Inflammatory macrophage treated with lipopolysaccharide for 1 hour (primary cell): ENCODE results near the gene ATG14.
"Not testable (repeated sequence)": the region's sequence is repeated elsewhere in the genome, so short reads cannot be mapped to it uniquely, and the experiment has no call there.

Experiments
- DNase-seq, 2 donors: peaks; one replicate each; pipeline ENCODE4 v3.0.0-alpha.2; 2020 to 2022

Gene ATG14

DNA sequence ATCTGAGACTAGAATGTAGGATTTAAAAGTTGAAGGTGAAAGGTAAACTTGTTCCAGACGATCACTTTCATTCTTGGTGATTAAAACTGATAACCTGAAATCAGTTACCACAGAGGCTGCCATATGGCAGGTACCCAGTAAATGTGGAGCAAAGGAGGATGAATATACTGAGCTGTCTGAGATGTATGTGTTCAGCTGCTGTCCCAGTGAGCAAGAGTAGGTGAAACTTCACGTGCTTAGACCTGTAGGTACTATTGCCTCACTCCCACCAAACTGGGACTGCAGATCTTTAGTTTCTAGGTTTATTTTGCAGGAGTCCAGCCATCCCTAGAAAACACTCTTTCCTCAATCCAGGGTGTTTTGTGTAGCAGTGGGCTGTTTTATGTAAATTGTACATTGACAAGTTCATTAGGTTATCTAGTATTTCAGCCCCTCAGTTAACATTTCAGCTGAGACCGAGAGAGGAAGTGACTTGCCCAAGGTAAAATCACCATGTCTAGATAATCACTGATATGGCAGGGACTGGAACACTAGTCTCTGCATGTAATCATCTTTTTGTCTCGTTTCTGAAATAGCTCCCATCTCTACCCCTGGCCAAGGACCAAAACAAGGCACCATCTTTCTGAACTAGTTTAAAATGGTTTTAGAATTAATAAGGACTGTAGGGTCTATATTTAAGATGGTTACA lies 62.7 kb downstream of the ATG14 start:
- DNase-seq: no peak

DNA sequence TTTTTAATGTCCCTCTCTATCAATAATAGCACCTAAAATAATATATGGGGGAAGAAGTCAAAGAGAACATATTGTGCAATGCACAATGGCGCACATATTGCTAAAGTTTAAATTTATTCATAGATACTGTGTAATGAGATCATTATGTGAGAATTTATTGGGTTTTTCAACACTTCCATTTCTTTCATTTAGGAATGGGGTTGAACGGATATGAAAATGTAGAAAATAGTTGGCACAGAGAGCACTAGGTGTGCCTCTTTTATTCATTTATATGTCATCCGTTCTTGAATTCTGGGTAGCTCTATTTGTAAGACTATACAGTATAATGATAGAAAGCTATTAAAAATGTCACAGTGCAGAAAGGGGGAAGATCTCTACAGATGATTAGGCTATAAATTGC lies 63.9 kb downstream of the ATG14 start:
- no peak for DNase-seq

DNA sequence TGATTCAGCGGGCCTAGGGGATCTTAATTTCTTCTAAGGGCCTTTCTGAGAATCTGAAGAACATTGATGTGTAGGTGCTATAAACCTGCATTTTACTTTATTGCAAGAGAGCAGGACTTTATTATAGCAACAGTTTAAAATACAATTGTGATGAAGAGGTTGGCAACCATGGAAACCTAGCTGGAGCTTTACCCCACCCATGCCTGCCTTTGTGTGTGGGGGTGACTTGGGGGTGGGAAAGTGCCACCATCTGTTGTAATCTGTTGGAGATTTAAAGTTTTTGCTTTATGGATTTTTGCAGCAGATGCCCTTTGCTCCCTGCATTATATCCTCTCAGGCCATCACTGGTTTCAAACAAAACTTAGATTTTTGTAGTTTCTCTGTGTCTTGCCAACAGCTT lies 64.6 kb downstream of the ATG14 start:
- no peak for DNase-seq

DNA sequence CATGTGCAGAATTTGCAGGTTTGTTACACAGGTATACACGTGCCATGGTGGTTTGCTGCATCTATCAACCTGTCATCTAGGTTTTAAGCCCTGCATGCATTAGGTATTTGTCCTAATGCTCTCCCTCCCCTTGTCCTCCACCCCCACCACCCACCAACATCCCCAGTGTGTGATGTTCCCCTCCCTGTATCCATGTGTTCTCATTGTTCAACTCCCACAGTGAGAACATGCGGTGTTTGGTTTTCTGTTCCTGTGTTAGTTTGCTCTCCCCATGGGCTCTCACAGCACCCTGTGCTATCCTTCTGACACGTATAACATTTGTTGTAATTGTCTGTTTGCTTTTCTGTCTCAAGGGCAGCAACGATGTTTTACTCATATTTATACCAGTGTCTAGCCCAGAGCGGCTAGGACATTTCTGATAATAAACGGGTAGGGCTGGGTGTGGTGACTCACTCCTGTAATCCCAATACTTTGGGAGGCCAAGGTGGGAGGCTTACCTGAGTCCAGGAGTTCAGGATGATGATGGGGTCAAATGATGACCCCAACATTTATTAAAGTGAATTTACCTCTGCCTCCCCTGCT lies 67.0 kb downstream of the ATG14 start:
- DNase-seq: not testable (repeated sequence)

DNA sequence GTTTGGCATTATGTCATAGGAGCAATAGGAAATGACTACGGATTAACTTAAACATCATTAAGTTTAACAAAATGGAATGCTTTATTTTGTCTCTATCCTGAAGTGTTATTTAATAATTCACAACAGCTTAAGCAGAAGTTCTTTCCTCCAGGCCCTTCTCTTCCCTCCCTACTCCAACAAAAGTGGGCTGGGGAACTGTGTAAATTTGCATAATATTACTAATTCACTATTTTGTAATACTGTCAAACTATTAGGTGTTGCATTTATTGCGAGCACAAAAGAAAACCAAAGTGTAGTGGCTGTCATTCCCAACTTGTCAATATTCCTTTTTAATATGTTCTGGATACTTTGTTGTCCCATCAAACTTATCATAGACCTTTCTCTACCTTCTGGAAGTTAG lies 69.8 kb downstream of the ATG14 start:
- DNase-seq: peak; percentile 65 to 66

DNA sequence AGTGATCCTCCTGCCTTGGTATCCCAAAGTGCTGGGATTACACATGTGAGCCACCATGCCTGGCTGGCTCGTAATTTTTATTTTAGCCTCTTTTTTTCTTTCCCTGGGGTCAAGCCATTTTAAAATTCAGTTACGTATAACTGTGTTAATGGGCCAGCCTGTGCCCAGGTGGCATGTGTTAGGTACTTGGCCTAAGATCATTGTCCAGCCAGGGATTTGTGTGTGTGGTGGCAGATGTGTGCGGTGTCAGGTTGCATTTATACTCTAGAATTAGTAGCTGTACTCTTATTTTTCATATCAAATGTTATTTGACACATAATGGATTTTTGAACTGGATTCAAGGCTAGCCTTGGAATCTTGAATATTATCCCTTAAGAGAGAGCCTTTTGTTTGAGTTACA lies 71.1 kb downstream of the ATG14 start:
- DNase-seq: no peak

DNA sequence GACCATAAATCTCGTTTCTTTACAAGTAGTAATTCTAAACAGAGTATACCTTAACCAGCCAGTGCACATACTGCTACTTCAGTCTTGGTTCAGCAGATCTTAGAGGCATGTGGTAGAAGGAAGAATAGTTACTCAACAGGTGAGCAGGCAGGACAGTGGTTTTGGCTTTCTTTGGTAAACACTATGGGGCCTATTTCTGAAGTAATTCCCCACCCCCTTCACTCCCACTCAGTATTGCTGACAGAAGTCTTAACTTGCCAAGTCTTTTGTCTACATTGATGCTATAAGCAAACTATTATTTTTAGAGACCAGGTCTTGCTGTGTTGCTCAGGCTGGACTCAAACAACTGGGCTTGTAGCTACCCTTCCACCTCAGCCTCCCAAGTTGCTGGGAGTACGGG lies 71.9 kb downstream of the ATG14 start:
- peak in 1 of 2 donors; percentile 46 for DNase-seq

DNA sequence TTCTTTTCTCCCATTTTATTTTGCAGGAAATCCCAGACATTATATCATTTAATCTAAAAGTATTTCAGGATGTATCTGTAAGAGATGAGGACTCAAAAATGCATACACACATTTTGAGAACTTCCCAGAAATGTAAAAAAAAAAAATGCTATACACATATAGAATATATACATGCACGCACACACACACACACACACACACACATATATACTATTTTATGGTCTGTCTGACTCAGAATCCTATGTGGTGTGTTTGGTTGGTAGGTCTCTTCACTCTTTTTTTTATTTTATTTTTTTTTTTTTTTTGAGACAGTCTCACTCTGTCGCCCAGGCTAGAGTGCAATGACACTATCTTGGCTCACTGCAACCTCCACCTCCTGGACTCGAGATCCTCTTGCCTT lies 74.9 kb downstream of the ATG14 start:
- no peak for DNase-seq

DNA sequence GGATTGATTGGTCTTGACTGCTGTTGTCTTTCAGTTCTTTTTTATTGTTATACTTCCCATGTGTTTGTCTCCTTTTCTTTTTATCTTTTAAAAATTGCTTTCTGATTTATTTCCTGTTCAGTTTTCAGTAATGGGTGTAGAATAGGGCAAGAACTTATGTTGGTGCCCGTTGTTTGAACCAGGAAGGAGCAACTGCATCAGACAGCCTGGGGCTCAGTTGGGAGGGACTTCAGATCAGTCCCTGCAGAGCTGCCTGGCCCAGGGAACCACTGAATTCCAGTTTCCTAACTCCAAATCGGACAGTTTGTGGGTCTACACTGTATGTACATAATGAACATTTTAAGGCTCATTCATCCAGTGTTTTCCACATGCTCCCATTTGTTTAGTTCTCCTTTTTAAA lies 75.5 kb downstream of the ATG14 start:
- DNase-seq: no peak

DNA sequence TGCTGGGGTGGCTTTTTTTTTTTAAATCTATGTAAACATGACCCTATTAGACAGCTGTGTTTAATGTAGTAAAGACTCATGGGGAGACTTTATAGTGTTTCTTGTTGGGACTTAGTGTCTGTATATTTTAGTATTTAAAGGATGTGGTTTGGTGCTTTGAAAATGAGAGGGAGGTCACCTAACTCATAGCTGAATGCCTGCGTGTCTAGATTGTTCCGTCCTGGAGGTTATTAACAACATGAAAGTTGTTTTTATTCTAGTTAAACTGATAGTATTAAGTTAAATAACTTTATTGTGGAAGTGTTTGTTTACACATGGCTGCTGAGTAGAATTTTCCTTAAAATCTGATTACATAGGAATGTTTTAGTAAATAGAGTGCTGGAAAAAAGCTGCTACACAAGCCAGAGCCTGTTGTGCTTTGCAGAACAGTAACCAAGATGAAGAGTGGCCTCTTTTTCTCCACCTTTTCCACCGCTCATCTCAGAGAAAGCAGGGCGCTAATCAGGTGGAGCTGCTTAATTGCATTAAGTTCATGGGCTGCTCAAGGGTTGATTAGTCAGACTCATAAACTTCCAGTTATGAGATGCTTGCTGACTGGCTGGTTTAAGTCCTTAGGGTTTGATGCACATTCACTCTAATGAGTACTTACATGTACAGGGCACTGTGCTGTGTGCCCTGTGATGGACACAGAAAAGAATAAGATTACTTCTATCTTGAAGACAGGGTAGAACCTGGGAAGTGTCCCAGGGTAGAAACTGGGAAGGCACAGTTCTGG lies 77.7 kb downstream of the ATG14 start:
- no peak for DNase-seq

DNA sequence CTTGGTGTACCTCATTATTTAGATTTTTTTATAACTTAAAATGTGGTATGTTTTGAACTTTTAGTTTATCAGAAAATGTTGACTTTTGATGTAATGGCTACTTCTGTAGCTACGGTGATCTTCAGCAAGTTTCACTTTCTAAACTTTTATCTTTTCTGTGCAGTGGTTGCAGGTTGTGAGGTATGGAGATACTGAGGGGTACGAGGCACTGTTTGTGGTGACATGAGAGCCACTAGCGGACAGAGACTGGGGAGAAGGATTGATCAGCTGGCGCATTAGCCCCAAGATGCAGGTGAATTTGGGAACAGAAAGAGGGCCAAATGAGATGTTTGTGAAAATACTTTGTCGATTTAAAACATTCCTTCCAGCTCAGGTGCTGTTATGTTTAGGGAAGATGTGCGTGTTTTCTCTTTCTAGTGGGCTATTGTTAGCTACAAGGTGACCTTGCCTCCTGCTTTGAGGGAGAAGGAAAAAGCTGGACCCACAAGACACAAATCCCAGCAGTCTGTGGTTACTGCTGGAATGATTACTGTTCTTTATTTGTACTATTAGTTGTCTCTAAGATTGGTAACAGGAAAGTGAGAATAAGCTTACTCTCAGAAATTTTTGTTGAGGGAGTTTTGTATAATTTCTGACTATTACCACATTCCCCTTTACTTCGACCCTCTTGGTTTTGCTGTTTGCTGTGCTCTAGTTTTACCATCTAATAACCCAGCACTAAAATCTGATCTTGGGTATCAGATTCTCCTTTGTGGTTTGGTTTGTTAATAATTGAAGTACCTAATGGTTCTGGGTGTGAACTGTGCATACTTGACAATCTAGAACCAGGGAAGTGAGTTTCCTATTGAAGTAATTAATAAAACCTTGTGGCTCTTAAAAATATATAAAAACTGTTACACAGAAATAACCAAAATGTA lies 78.7 kb downstream of the ATG14 start:
- DNase-seq: no peak

DNA sequence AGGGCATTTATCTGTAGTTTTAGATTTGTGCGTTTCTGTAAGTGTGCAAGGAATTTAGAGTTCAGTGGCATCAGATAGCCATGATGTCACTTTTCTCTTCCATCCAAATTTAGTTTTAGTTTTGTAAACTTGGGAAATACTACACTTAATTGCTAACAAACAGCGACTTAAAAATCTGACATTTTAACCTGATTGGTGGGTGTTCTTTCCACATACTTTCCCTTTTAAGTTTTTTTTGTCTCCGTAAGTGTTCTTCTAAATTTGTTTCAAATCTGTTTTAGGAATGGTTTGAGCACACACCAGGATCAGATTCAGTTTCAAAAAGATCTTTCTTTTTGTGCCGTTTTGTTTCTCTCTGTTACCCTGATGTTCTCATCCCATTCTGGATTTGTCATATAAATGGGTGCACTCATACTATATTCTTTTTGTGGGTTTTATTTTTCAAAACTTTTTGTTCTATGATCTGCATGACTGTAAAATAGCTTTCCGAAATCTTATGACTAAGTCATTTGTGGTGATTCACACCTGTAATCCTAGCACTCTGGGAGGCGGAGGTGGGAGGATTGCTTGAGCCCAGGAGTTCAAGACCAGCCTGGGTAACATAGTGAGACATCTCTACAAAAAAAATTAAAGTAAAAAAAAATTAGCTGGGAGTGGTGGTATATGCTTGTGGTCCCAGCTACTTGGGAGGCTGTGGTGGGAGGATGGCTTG lies 81.5 kb downstream of the ATG14 start:
- no peak for DNase-seq

DNA sequence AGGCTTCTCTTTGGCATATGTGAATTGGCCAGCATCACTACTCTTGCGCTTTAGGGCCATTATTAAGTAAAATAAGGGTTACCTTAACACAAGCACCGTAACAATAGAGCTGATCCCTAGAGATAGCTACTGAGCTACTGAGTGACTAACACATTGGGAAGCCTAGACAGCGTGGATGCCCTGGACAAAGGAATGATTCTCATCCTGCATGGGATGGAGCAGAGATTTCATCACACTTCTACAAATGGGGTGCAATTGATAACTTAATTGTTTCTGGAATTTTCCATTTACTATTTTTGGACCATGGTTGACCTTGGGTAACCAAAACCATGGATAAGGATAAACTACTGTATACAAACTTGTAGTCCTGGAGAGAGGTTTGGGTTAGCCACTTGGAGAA lies 83.3 kb downstream of the ATG14 start:
- DNase-seq: no peak

DNA sequence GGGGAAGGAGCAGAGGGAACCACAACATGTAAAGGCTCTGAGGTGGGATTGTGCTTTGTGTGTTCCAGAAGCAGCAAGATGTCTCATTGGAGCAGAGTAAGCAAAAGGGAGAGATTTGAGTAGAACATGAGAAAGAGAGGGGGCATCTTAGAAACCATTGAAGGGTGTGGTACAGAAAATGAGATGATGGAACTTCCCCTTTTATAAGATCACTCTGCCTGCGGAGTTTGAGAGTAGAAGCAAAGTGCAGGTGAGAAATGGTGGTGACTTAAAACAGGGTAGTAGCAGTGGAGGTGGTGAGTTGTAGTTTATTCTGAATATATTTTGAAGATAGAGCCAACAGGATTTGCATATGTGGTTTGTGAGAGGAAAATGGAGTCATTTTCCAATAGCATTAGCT lies 84.5 kb downstream of the ATG14 start:
- DNase-seq: no peak

DNA sequence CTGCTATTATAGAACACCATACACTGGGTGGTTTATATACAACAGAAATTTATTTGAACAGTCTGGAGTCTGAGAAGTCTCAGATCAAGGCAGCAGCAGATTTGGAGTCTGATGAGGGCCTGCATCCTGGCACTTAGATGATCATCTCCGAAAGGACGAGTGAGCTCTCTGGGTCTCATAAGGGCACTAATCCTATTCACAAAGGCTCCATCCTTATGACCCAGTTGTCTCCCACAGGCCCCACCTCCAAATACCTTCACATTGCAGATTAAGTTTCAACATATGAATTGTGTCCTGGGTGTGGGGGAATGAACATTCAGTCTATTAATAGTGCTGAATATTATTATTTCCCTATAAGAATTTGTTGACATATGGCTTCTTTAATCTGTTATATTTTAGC lies 86.8 kb downstream of the ATG14 start:
- DNase-seq: no peak

DNA sequence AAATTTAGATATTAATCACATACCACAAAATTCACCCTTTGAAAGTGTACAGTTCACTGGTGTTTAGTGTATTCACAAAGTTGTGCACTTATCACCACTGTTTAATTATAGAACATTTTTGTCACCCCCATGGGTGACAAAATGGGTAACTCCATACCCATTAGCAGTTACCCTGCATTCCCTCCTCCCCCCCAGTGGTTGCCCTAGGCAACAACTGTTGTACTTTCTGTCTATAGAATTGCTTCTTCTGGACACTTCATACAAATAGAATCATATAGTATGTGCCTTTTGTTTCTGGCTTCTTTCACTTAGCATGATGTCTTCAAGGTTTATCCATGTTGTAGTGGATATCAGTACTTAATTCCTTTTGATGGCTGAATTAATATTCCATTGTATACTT lies 87.7 kb downstream of the ATG14 start:
- no peak for DNase-seq

DNA sequence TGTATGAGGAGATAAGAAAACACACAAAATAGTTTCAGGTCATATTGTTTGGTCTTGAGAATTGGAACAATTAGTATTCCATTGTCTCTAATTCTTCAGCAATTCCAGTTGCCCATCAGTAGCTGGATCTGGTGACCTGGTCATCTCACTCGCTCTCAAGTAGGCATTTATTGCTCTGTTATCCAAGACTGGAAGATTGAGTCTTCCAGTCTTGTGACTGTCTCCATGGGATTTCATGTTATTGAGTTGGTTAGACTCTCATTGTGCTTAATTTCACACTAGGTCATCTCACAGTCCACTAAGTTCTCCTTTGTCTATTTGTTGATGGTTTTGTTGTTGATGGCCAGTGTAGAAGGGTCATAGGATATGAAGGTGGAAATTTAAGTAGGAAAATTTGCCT lies 92.9 kb downstream of the ATG14 start:
- DNase-seq: no peak

DNA sequence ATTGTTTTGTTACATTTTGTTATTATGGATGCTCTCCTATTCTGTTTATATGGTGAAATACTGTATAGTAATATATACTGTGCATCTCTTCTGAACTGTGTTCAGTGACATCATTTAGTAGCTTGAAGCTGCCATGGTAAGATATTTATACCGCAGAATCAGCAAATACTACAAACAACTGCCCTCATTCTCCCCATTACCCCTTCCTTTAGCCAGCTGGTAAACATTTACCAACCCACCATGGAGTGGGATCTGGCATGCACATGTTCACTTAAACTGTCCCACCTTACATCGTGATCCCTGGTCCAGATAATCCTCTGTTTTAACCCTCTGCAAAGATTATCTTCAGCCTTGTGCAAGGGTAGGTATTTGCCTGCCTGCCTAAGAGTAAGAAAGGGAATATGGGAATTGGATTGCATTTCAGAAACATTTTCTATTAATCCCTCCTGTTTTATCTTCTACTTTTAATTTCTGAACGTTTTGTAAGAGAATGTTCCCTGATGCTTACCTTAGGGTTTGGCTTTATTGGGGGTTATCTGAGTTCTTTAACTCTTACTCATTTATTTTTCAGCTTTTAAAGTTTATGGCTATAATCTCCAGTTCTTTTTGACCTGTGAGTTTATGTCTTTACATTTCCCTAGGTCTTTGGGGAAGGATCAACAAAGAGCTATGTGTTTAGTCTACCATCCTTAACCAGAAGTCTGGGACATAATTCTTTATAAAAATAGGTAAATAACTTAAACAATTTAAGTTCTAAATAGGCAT lies 93.9 kb downstream of the ATG14 start:
- no peak for DNase-seq

DNA sequence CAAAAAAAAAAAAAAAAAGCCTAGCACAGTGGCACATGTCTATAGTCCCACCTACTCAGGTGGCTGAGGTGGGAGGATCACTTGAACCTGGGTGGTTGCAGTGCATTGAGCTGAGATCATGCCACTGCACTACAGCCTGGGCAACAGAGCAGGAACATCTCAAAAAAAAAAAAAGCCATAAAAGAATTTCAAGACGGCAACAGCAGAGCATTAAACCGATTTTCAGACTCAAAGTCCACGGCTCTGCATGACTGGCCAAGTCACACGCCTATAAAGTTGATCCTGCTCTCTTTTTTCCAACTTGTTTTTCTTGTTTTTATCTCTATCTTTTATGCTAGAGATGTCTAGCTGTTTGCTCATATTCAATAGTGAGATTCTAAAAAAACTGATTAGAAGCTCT lies 95.1 kb downstream of the ATG14 start:
- DNase-seq: no peak
